Measurements from ENCODE around the gene TACR1.

TACR1 gene

DNA sequence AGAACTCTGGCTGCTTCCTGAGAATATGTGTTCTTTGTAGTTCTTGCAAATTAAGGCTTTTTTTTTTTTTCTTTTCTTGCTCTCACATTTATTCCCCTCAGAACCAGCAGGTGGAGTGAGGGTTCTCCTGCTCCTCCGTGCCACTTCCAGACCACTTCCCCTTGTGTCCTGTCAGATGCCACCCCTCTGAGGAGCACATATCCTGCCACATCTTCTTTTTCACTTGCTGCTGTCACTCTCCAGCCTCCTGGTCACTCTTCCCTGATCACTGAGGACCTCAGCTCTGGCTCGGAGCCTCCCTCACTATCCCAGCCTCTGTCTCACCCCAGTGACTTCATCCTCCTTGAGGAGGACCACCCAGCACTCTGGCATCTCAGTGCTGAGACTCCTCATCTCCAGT, 100.5 kb downstream of the TACR1 start:
- no peak for DNase-seq (ENCODE audit: extremely low read depth, low read depth)
- H3K4me3 ChIP-seq (replicated peaks; ENCODE audit: low read depth, low read length) = no peak overlapping the region
- TF ChIP-seq CTCF (IDR thresholded peaks at IDR 0.05; ENCODE audit: low read depth, low read length, missing control alignments) = peak; percentile 65

- TF ChIP-seq CTCF (IDR thresholded peaks at IDR 0.05; ENCODE audit: low read depth, low read length, missing control alignments) = no peak
- no peak for DNase-seq (ENCODE audit: extremely low read depth, low read depth)
- no peak overlapping the region for H3K4me3 ChIP-seq (replicated peaks; ENCODE audit: low read depth, low read length)
Observed at GRCh38 chr2:75097831-75098230, 101.5 kb downstream of the TACR1 start.

DNA sequence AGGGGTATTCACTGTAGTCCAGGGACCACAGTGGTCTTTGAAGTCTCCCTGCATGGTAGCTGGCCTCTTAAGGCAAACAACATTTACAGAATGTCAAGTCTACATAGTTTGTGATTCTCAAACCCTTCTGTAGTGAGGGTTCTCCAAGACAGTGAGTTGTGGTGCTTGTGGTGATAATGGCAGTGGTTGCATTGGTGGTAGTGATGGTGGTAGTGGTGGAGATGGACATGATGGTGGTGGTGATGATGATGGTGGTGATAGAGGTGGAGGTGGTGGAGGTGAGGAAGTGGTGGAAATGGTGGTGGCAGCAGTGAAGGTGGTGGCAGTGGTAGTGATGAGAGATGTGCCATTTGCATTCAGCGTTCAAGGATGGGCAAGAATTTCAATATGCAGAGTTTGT, 104.9 kb downstream of the TACR1 start:
- H3K4me3 ChIP-seq (replicated peaks; ENCODE audit: low read depth, low read length) = no peak overlapping the region
- TF ChIP-seq CTCF (IDR thresholded peaks at IDR 0.05; ENCODE audit: low read depth, low read length, missing control alignments) = no peak
- DNase-seq (ENCODE audit: extremely low read depth, low read depth) = no peak

DNA sequence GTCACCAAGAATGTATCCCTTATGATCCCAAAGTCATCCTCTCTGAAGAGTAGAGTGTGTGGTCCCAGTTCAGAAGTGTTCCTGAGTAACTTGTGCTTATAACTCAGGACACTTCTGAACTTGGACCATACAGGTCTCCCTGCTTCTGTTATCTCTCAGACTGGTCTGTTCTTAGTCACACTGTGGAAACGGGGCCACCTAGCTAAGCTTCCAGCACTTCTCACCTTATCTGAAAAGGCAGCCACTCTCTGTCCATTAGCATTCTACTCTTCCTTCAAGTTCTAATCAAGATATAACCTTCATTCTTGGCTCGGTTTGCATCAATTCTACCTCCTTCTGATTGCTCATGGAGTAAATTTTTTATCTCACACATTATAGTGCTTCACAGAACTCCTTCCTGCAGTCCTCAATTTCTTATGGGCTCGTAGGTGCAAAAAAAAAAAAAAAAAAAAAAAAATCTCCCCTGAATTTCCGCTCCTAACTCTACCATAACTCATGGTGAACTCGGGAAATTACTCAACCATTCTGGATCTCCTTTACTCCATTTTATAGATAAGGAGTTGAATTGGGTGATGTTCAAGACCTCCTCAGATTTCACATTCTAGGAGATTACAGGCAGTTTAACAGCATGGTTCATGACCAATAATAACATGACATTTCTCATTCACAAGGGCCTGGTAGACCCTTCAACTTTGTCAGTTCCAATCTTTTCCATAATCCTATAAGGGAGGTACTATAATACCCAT, 108.4 kb downstream of the TACR1 start:
- no peak overlapping the region for H3K4me3 ChIP-seq (replicated peaks; ENCODE audit: low read depth, low read length)
- DNase-seq (ENCODE audit: extremely low read depth, low read depth) = no peak
- no peak for TF ChIP-seq CTCF (IDR thresholded peaks at IDR 0.05; ENCODE audit: low read depth, low read length, missing control alignments)

DNA sequence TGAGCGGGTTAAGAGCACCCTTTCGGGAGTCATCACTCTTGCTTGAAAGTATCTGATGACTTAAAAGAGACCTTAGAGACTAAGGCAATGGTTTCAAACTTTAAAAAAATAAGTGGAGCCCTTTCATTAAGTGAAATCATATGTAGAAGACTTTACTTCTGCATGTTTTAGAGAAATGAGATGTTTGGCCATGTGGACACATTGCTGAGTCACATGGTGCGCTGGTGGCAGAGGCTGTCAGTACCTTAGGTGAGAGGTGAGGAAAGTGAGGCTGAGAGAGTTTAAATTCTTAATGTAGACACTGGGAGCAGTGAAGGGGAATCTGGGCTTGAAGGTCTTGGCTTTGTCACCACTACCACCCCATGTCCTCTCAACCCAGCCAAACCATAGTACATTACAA, 109.8 kb downstream of the TACR1 start:
- no peak for TF ChIP-seq CTCF (IDR thresholded peaks at IDR 0.05; ENCODE audit: low read depth, low read length, missing control alignments)
- no peak overlapping the region for H3K4me3 ChIP-seq (replicated peaks; ENCODE audit: low read depth, low read length)
- DNase-seq (ENCODE audit: extremely low read depth, low read depth) = no peak

DNA sequence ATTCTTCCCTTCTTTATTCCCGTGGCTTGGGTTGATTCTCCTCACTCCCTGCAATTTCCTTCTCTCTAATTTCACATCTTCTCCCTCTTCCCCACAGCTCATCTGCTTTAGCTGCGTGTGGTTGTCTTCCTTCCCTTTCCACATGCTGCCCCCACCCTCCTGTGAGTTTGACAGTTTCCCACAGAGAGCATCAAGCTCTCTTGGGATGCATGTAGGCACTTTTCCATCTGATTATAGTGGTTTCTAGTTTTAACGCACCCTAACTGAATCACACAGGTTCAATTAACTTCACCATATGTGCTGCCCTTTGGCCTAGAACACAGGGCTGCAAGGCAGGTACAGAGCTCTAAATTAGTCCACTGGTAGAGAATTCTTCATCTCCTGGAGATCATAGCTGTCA, 110.5 kb downstream of the TACR1 start:
- DNase-seq (ENCODE audit: extremely low read depth, low read depth) = no peak
- no peak for TF ChIP-seq CTCF (IDR thresholded peaks at IDR 0.05; ENCODE audit: low read depth, low read length, missing control alignments)
- H3K4me3 ChIP-seq (replicated peaks; ENCODE audit: low read depth, low read length) = no peak overlapping the region

- DNase-seq (ENCODE audit: extremely low read depth, low read depth) = no peak
- TF ChIP-seq CTCF (IDR thresholded peaks at IDR 0.05; ENCODE audit: low read depth, low read length, missing control alignments) = no peak
- H3K4me3 ChIP-seq (replicated peaks; ENCODE audit: low read depth, low read length) = no peak overlapping the region
Observed at GRCh38 chr2:75087736-75088135, 111.6 kb downstream of the TACR1 start.

All from HFF-Myc (cell line).